CD4-positive, CD25-positive, alpha-beta regulatory T cell (primary cell): Measurements from ENCODE around the gene RNF151. TPM values are rescaled to one million over a fixed set of nuclear protein-coding genes. Genes with fewer than 3 reads are reported as not detected.

Experiments used
- ATAC-seq, 2 donors: fragments of 150-1000 bp; cut with Tn5 transposase; one replicate each; pipeline ENCODE4 v1.10.0; 2021; ENCODE audit warnings: low read depth in 2 of 2, moderate number of reproducible peaks in 2 of 2, moderate library complexity in 1 of 2
- DNase-seq, 3 donors: peaks; one replicate each; pipeline versions ENCODE4 v3.0.0 to v3.0.0-alpha.2; 2012 to 2022; ENCODE audit warnings: mixed read lengths in 1 of 3
- H3K27ac ChIP-seq: one replicate; pipeline ENCODE4 v1.7.0; 2013; ENCODE audit warnings: mild to moderate bottlenecking, low read length; ENCODE audit not compliant: insufficient read depth, poor library complexity, severe bottlenecking
- H3K27me3 ChIP-seq: one replicate; pipeline ENCODE4 v1.7.0; 2013; ENCODE audit warnings: low read length; ENCODE audit not compliant: control insufficient read depth, insufficient read depth
- H3K36me3 ChIP-seq: one replicate; pipeline ENCODE4 v1.7.0; 2013; ENCODE audit warnings: mild to moderate bottlenecking, low read length, moderate library complexity; ENCODE audit not compliant: control insufficient read depth, insufficient read depth
- H3K4me1 ChIP-seq: 2 replicates; pipeline ENCODE4 v1.7.0; 2013; ENCODE audit warnings: mild to moderate bottlenecking, low read length; ENCODE audit not compliant: insufficient read depth, control insufficient read depth, poor library complexity, severe bottlenecking
- H3K4me3 ChIP-seq: one replicate; pipeline ENCODE4 v1.7.0; 2013; ENCODE audit warnings: low read depth, mild to moderate bottlenecking, low read length, moderate library complexity
- H3K9me3 ChIP-seq, 2 experiments: 1 replicate in 1 of 2; 2 replicates in 1 of 2; pipeline ENCODE4 v1.7.0; 2013; ENCODE audit warnings: low read length in 2 of 2, mild to moderate bottlenecking in 1 of 2, moderate library complexity in 1 of 2; ENCODE audit not compliant: control insufficient read depth in 2 of 2
- H3K27ac Mint-ChIP-seq, 3 donors: one replicate each; pipeline ENCODE4 v1.8.0; 2020 to 2022; ENCODE audit warnings: mild to moderate bottlenecking in 3 of 3, mixed read lengths in 3 of 3, moderate library complexity in 2 of 3
- H3K27me3 Mint-ChIP-seq: one replicate; pipeline ENCODE4 v1.8.0; 2022; ENCODE audit warnings: mild to moderate bottlenecking, mixed read lengths
- H3K36me3 Mint-ChIP-seq: one replicate; pipeline ENCODE4 v1.8.0; 2020; ENCODE audit warnings: mixed read lengths
- H3K4me1 Mint-ChIP-seq, 4 donors: one replicate each; pipeline ENCODE4 v1.8.0; 2020 to 2022; ENCODE audit warnings: mixed read lengths in 4 of 4, mild to moderate bottlenecking in 1 of 4
- H3K4me3 Mint-ChIP-seq, 4 donors: one replicate each; pipeline ENCODE4 v1.8.0; 2020 to 2022; ENCODE audit warnings: mild to moderate bottlenecking in 4 of 4, mixed read lengths in 4 of 4, moderate library complexity in 3 of 4
- H3K9me3 Mint-ChIP-seq, 7 donors: one replicate each; pipeline ENCODE4 v1.8.0; 2020 to 2022; ENCODE audit warnings: mixed read lengths in 7 of 7, mild to moderate bottlenecking in 3 of 7, moderate library complexity in 2 of 7
- polyA plus RNA-seq, 4 donors: library from polyadenylated mRNA; unstranded; fragments of 300-500 nt; fragmentation: Illumina TruSeq; gene quantifications; one replicate each; pipeline ENCODE4 v1.2.3, GENCODE V29; 2021
- total RNA-seq: library from RNA; stranded (reverse); gene quantifications from one replicate; pipeline ENCODE4 v1.2.3, GENCODE V29; 2022

The RNF151 gene
- total and polyA plus RNA-seq, 5 donors from 2014 or later, result not detected

DNA sequence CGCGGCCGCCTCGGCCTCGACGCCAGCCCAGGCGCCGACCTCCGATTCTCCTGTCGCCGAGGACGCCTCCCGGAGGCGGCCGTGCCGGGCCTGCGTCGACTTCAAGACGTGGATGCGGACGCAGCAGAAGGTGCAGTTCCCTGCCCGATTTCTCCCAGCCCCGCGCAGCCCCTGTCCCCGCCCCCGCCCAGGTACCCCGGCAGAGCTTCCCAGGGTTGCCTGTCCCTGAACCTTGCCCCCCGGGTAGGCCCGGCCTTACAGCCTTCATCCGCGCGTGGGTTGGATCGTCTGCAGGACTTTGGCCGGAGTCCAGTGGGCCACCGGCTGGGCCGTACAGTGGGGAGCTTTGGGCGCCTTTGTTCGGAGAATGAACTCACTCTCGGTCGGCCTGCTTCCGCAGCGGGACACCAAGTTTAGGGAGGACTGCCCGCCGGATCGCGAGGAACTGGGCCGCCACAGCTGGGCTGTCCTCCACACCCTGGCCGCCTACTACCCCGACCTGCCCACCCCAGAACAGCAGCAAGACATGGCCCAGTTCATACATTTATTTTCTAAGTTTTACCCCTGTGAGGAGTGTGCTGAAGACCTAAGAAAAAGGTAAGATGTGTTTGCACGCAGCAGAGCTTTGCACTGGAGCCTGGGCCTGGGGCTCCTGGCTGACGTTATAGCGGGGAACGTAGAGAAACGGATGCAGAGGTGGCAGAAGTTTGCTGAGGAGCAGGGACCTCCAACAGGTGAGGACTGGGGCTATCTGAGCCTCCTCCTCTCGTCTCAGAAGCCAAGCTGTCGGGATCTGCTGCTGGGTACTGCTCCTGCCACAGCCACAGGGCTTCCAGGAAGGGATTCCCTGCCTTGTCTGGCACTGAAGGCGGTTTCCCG, 17.9 kb downstream of the RNF151 start:
- Histone ChIP-seq H3K4me1 (peaks cover 29% of the 10 kb centered on the region), H3K9me3 (no peaks in the 10 kb centered on the region), H3K4me3 (peak overlapping the region; percentile 35), H3K27me3 (peaks cover 17% of the 10 kb centered on the region), H3K27ac (peak overlapping the region; percentile 60), H3K36me3 (no peaks in the 10 kb centered on the region)
- peak in 1 of 3 donors; percentile 58 for DNase-seq
- peak; percentile 26 to 30 for ATAC-seq
- H3K4me3 Mint-ChIP-seq, result peak overlapping the region; percentile 80 to 88 (median 82)
- peaks cover 0 to 31% (median 11%) of the 10 kb centered on the region in 4 donors for H3K4me1 Mint-ChIP-seq
- peak overlapping the region in 2 of 3 donors; percentile 62 to 76 for H3K27ac Mint-ChIP-seq
- no peaks in the 10 kb centered on the region for H3K36me3 Mint-ChIP-seq
- peaks cover 44% of the 10 kb centered on the region for H3K27me3 Mint-ChIP-seq
- peaks cover 0 to 2% (median 0%) of the 10 kb centered on the region in 7 donors for H3K9me3 Mint-ChIP-seq

DNA sequence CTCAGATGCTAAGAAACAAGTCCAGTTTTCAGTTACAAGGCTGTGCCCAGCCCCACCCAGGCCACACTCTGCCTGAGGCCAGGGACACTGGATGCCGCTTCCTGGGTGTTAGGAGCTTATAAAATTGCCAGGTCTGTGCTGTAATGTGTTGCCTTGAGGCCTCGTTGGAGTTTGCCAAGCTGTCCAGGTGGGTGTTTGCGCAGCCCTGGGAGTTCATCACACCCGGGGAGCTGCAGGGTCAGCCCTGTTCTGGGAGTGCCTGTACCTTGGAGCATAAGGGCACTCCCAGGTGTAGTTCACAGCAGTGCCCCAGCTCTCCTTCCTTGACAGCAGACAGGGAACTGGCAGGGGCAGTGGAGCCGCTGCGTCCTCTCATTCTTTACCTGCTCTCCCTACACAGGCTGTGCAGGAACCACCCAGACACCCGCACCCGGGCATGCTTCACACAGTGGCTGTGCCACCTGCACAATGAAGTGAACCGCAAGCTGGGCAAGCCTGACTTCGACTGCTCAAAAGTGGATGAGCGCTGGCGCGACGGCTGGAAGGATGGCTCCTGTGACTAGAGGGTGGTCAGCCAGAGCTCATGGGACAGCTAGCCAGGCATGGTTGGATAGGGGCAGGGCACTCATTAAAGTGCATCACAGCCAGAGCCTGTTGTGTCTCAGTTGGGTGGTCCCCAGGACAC, 19.0 kb downstream of the RNF151 start:
- no peak for ATAC-seq
- Mint-ChIP-seq H3K27me3 (peaks cover 41% of the 10 kb centered on the region), H3K36me3 (no peaks in the 10 kb centered on the region), H3K27ac (no peak overlapping the region), H3K4me3 (peak overlapping the region; percentile 80 to 88 (median 82)), H3K4me1 (peaks cover 0 to 33% (median 11%) of the 10 kb centered on the region in 4 donors), H3K9me3 (peaks cover 0 to 2% (median 0%) of the 10 kb centered on the region in 7 donors)
- Histone ChIP-seq H3K4me3 (no peak overlapping the region), H3K27ac (no peak overlapping the region), H3K36me3 (no peaks in the 10 kb centered on the region), H3K4me1 (peaks cover 27% of the 10 kb centered on the region), H3K9me3 (no peaks in the 10 kb centered on the region), H3K27me3 (peaks cover 17% of the 10 kb centered on the region)
- no peak for DNase-seq

DNA sequence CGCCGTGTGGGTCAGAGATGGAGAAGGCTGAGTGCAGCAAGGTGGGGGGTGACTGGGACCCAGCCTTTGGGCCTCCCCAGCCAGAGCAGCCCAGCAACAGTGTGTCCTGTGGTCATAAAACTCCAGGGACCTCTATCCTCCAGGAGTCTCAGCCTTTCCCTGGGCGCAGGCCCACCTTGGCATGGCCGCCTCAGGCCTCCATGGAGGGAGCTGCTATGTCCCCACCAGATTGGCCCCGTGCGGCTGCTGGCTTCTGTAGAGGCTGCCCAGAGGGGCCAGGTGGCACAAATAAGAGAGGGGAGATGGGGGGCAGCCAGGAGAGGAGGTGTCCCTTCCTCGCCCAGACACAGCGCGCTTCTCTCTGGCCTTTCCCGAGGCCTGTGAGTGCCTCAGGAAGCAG, 20.5 kb downstream of the RNF151 start:
- peaks cover 0 to 41% (median 18%) of the 10 kb centered on the region in 4 donors for H3K4me1 Mint-ChIP-seq
- Histone ChIP-seq H3K4me1 (peaks cover 39% of the 10 kb centered on the region), H3K4me3 (no peak overlapping the region), H3K27me3 (peaks cover 8% of the 10 kb centered on the region), H3K9me3 (no peaks in the 10 kb centered on the region), H3K27ac (no peak overlapping the region), H3K36me3 (no peaks in the 10 kb centered on the region)
- H3K36me3 Mint-ChIP-seq, result no peaks in the 10 kb centered on the region
- H3K4me3 Mint-ChIP-seq, result peak overlapping the region in 2 of 4 donors; percentile 36 to 88
- DNase-seq (no peak), ATAC-seq (no peak)
- H3K9me3 Mint-ChIP-seq, result peaks cover 0 to 2% (median 0%) of the 10 kb centered on the region in 7 donors
- no peak overlapping the region for H3K27ac Mint-ChIP-seq
- peaks cover 27% of the 10 kb centered on the region for H3K27me3 Mint-ChIP-seq

DNA sequence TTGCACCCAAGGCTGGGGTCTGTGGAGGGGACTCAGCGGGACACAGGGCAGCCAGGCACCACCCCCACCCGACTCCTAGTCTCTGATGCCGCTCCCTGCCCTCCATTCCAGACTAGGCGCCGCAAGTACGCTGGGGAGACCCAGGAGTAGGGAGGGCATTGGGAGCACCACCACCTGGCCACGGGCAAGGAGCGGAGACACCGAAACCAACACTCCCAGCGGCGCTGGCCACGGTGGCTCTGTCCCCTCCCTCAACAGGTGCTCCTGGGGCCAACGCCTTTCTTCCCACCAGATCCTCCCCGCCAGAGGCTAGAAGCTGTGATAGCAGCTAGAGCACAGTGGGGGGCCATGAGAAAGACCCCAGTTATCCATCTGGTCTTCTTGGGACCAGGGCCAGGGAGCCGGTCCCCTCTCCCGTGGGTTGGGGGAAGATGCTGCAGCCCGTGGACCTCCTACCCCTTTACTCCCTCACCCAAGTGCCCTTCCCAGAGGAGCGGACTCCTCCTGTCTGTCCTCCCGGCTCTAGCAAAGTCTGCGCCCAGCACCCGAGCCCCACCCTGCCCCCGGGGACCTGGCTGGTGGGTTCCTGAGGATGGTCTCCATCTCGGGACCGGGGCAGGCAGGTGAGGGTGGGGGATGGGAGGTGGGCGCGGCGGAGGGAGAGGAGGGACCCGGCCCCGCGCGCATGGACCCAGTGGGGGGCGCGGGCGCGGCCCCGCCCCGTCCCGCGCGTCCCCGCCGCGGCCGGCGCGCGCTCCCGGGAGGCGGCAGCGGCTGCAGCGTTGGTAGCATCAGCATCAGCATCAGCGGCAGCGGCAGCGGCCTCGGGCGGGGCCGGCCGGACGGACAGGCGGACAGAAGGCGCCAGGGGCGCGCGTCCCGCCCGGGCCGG, 22.8 kb downstream of the RNF151 start, which contains the start of gene SYNGR3:
TSS of gene SYNGR3 (plus strand) at position 762 of the 892 bp plus-strand sequence. CDS start 133 bp downstream, outside the sequence.
- H3K9me3 Mint-ChIP-seq, result peaks cover 0 to 2% (median 0%) of the 10 kb centered on the region in 7 donors
- H3K27ac ChIP-seq, result no peak within 1 kb of the TSS

DNA sequence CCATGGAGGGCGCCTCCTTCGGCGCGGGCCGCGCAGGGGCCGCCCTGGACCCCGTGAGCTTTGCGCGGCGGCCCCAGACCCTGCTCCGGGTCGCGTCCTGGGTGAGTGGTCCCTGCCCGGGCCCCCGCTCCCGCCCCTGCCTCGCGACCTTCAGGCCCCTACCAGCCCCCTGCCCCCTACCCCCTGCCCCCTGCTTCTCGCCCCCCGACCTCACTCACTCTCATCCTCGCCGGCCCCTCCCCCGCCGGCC, 23.4 kb downstream of the RNF151 start:
- Histone ChIP-seq H3K36me3 (no peaks in the 10 kb centered on the region), H3K4me1 (peaks cover 24% of the 10 kb centered on the region), H3K9me3 (no peaks in the 10 kb centered on the region), H3K27ac (no peak overlapping the region), H3K4me3 (no peak overlapping the region), H3K27me3 (peaks cover 6% of the 10 kb centered on the region)
- DNase-seq (no peak), ATAC-seq (no peak)
- peaks cover 0 to 2% (median 0%) of the 10 kb centered on the region in 7 donors for H3K9me3 Mint-ChIP-seq
- H3K4me1 Mint-ChIP-seq, result peaks cover 0 to 29% (median 13%) of the 10 kb centered on the region in 4 donors
- peaks cover 22% of the 10 kb centered on the region for H3K27me3 Mint-ChIP-seq
- no peaks in the 10 kb centered on the region for H3K36me3 Mint-ChIP-seq
- H3K4me3 Mint-ChIP-seq, result no peak overlapping the region
- H3K27ac Mint-ChIP-seq, result no peak overlapping the region

More for the DNA sequence above, 22.8 kb downstream of the RNF151 start, which contains the start of gene SYNGR3:
- H3K4me1 ChIP-seq, result peaks cover 30% of the 10 kb centered on the region
- Mint-ChIP-seq H3K4me3 (peak within 1 kb of the TSS; percentile 80 to 90 (median 85)), H3K27me3 (peaks cover 22% of the 10 kb centered on the region), H3K27ac (peak within 1 kb of the TSS in 1 of 3 donors; percentile 14), H3K4me1 (peaks cover 0 to 34% (median 14%) of the 10 kb centered on the region in 4 donors), H3K36me3 (no peaks in the 10 kb centered on the region)
- no peak for ATAC-seq
- peaks cover 6% of the 10 kb centered on the region for H3K27me3 ChIP-seq
- H3K36me3 ChIP-seq, result no peaks in the 10 kb centered on the region
- no peak for DNase-seq
- peak within 1 kb of the TSS; percentile 48 for H3K4me3 ChIP-seq
- H3K9me3 ChIP-seq, result no peaks in the 10 kb centered on the region

DNA sequence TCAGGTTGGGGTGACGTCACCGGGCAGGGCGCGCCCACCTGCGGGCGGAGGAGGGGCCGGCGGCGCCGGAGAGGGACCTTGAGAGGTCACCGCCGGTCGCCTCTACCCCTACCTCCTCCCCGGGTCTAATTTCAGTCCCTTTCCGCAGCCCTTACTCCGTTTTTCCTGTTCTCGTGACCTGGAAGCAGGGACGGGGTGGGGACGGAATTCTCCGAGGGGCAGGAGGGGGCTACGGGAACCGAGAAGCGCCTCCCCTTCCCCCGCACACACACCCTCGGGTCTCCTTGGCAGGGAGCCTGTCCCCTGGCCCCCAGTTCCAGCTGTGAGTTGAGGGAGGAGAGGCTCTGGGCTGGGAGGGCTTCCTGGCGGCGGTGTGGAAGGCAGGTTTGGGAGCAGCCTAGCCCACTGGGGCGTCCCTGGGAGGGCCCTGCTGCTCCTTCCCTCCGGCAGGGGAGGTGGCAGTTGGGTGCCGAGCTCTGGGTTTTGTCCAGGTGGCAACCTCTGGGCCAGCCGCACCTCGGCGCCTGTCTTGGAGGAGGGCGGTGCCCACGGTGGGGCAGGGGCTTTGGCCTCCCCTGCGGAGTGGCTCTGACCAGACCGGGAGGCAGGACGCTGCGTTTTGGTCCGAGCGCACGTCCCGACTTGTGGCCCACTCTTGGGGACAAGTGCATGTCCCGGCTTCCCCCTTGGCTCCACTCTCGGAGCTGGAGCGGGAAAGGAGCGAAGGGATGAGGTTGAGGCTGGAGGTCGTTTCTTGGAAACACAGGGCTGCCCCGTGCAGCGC, 23.9 kb downstream of the RNF151 start:
- H3K4me3 ChIP-seq, result peak overlapping the region; percentile 48
- Mint-ChIP-seq H3K27me3 (peaks cover 22% of the 10 kb centered on the region), H3K4me1 (peaks cover 0 to 29% (median 13%) of the 10 kb centered on the region in 4 donors), H3K4me3 (peak overlapping the region; percentile 80 to 91 (median 83)), H3K36me3 (no peaks in the 10 kb centered on the region), H3K27ac (peak overlapping the region in 2 of 3 donors; percentile 14 to 90), H3K9me3 (peaks cover 0 to 2% (median 0%) of the 10 kb centered on the region in 7 donors)
- no peak overlapping the region for H3K27ac ChIP-seq
- H3K9me3 ChIP-seq, result no peaks in the 10 kb centered on the region
- peak in 1 of 3 donors; percentile 39 for DNase-seq
- no peaks in the 10 kb centered on the region for H3K36me3 ChIP-seq
- ATAC-seq, result no peak
- H3K4me1 ChIP-seq, result peaks cover 20% of the 10 kb centered on the region
- H3K27me3 ChIP-seq, result peaks cover 6% of the 10 kb centered on the region
